GM12878 (cell line): Measurements from ENCODE around the gene P4HA2. TPM values are rescaled to one million over a fixed set of nuclear protein-coding genes. Genes with fewer than 3 reads are reported as not detected.

Experiments
- ATAC-seq: fragments of 200-7000 bp; cut with Tn5 transposase; 3 replicates; pipeline ENCODE4 v1.9.1; 2020; ENCODE audit warnings: mild to moderate bottlenecking, moderate library complexity
- BruUV-seq: library from RNA; stranded (reverse); fragments of 400-500 nt; replicated peaks from 2 replicates; lab custom pipeline; 2021; lab: Mats Ljungman, UMichigan
- CTCF ChIA-PET: fragments of 300-600 bp; sonication (Branson Sonifier 250); formaldehyde crosslinking; extraction: SDS; loops from one replicate; lab custom pipeline; 2021; ENCODE audit warnings: inconsistent platforms; lab: Yijun Ruan, JAX
- POLR2A ChIA-PET: fragments of 350-600 bp; formaldehyde crosslinking; extraction: SDS; loops from one replicate; lab custom pipeline; 2021; ENCODE audit warnings: inconsistent platforms; lab: Charles Lee
- RAD21 ChIA-PET: fragments of 300-600 bp; sonication (Branson Sonifier 250); formaldehyde crosslinking; loops from one replicate; lab custom pipeline; 2023; ENCODE audit warnings: antibody characterized with exemption; ENCODE audit not compliant: unreplicated experiment; lab: Charles Lee
- SMC1A ChIA-PET: fragments of 300-600 bp; sonication (Branson Sonifier 250); formaldehyde crosslinking; loops from one replicate; lab custom pipeline; 2023; ENCODE audit not compliant: unreplicated experiment, uncharacterized antibody; lab: Charles Lee
- DNase-seq: peaks from one replicate; pipeline ENCODE4 v3.0.0-alpha.2; 2011; ENCODE audit warnings: low read depth, low spot score
- FAIRE-seq: peaks from 3 replicates; lab custom pipeline; 2011; peaks lifted over from hg19 to GRCh38; lab: Jason Lieb, UNC
- H2AFZ ChIP-seq: 2 replicates; pipeline ENCODE4 v1.6.0; 2011; ENCODE audit warnings: low read depth, low read length, control low read depth; ENCODE audit not compliant: control insufficient read depth
- H3K27ac ChIP-seq: 2 replicates; pipeline ENCODE4 v1.5.1; 2011; ENCODE audit warnings: control low read depth; ENCODE audit not compliant: control insufficient read depth, insufficient read depth
- H3K27me3 ChIP-seq, 2 experiments: replicated peaks in 1 of 2; 2 replicates each; pipeline versions ENCODE4 v1.6.0 to v1.6.1; 2011; ENCODE audit warnings: low read length in 1 of 2; ENCODE audit not compliant: control insufficient read depth in 2 of 2, insufficient read depth in 2 of 2
- H3K36me3 ChIP-seq, 2 experiments: 2 replicates each; pipeline ENCODE4 v1.5.1; 2011; ENCODE audit warnings: low read length in 1 of 2; ENCODE audit not compliant: control insufficient read depth in 2 of 2, insufficient read depth in 2 of 2
- H3K4me1 ChIP-seq: 2 replicates; pipeline ENCODE4 v1.6.1; 2011; ENCODE audit warnings: mild to moderate bottlenecking, low read length, moderate library complexity, mixed read lengths; ENCODE audit not compliant: control insufficient read depth, insufficient read depth
- H3K4me2 ChIP-seq: 2 replicates; pipeline ENCODE4 v1.6.0; 2011; ENCODE audit warnings: control low read depth; ENCODE audit not compliant: control insufficient read depth, insufficient read depth
- H3K4me3 ChIP-seq: fragments of 200-600 bp; sonication (generic); 2 replicates; pipeline ENCODE4 v1.5.1; 2016
- H3K79me2 ChIP-seq: 2 replicates; pipeline ENCODE4 v1.6.0; 2011; ENCODE audit warnings: low read length; ENCODE audit not compliant: control insufficient read depth, insufficient read depth
- H3K9ac ChIP-seq: 2 replicates; pipeline ENCODE4 v1.8.0; 2011; ENCODE audit warnings: low read length, control low read depth, mixed read lengths; ENCODE audit not compliant: control insufficient read depth, insufficient read depth
- H3K9me3 ChIP-seq: replicated peaks from 3 replicates; pipeline ENCODE4 v1.5.1; 2011; ENCODE audit warnings: mild to moderate bottlenecking, low read length; ENCODE audit not compliant: control insufficient read depth, insufficient read depth
- H4K20me1 ChIP-seq: 2 replicates; pipeline ENCODE4 v1.6.0; 2011; ENCODE audit not compliant: control insufficient read depth, insufficient read depth
- ASH2L ChIP-seq: fragments of 300-600, 200-600 bp; sonication (generic); IDR thresholded peaks from 2 replicates; pipeline ENCODE4 v1.6.1; 2017; ENCODE audit warnings: low read depth, mild to moderate bottlenecking, borderline replicate concordance
- MYC ChIP-seq: IDR thresholded peaks from 2 replicates; pipeline ENCODE4 v1.6.1; 2011; ENCODE audit warnings: mild to moderate bottlenecking, low read length, moderate library complexity, inconsistent platforms; ENCODE audit not compliant: insufficient read depth, insufficient replicate concordance, insufficient read length, severe bottlenecking
- RCOR1 ChIP-seq: conservative IDR thresholded peaks from 2 replicates; pipeline ENCODE4 v1.6.1; 2012; ENCODE audit warnings: low read depth, low read length, improper control_type of control experiment
- WGBS: methylation state at CpG from one replicate; pipeline ENCODE4 v1.1.6; 2016; ENCODE audit warnings: low lambda C conversion rate; ENCODE audit not compliant: insufficient replicate concordance, insufficient coverage; ENCODE audit errors: missing lambda C conversion rate; 5-methylcytosine and 5-hydroxymethylcytosine counted together
- in situ Hi-C: fragments of 300-500 bp; cut with MboI; formaldehyde crosslinking; loops from 9 replicates; pipeline ENCODE4 v1.14.3; 2018; ENCODE audit warnings: mixed read lengths
- intact Hi-C: fragments of 100-400 bp; cut with micrococcal nuclease; formaldehyde crosslinking; loops from one replicate; pipeline ENCODE4 v1.14.2; 2022; ENCODE audit not compliant: unreplicated experiment
- polyA plus RNA-seq, 11 experiments: library from polyadenylated mRNA; depleted of rRNA in 4 of 11; unstranded in 6 of 11; stranded (reverse) in 5 of 11; fragments of >200 nt; fragmentation: Nextera tagmentation in 4 of 11; fragmentation: Illumina TruSeq in 1 of 11; extraction: Ambion mirVana in 4 of 11; extraction: Trizol in 1 of 11; gene quantifications; 1 replicate in 1 of 11; 2 replicates in 10 of 11; pipeline versions ENCODE4 v1.2.1 to v1.2.3, GENCODE V29; 2011 to 2016; ENCODE audit warnings: inconsistent platforms in 2 of 11, missing spikeins in 2 of 11, low read depth in 1 of 11
- total RNA-seq, 4 experiments: library from RNA; depleted of rRNA in 3 of 4; stranded (reverse); fragments of >200 nt in 3 of 4; fragmentation: Illumina TruSeq in 1 of 4; extraction: Trizol in 1 of 4; gene quantifications; 2 replicates each; pipeline versions ENCODE4 v1.2.1 to v1.2.3, GENCODE V29; 2013 to 2021
- TF ChIP-seq, protein P1 (sequence below): IDR thresholded peaks from 2 replicates; pipeline ENCODE4 v1.6.1; 2012; ENCODE audit warnings: improper control_type of control experiment, low read depth, low read length; ENCODE audit not compliant: insufficient replicate concordance
- TF ChIP-seq, protein P2 (sequence below), 3 experiments: IDR thresholded peaks in 2 of 3; conservative IDR thresholded peaks in 1 of 3; 2 replicates each; pipeline ENCODE4 v1.5.1; 2011; ENCODE audit warnings: low read depth in 3 of 3, low read length in 3 of 3, mild to moderate bottlenecking in 3 of 3, control low read depth in 2 of 3, moderate library complexity in 2 of 3, inconsistent platforms in 1 of 3, mixed read lengths in 1 of 3; ENCODE audit not compliant: control insufficient read depth in 2 of 3, insufficient read depth in 1 of 3; ENCODE audit errors: extremely low read depth in 1 of 3

P4HA2 gene
- total and polyA plus RNA-seq, 10 of the 15 experiments (the other 5 are each of a cell fraction or from before 2014, with no cell fraction given), result 4.7 to 10.9 (median 7.5) TPM

DNA sequence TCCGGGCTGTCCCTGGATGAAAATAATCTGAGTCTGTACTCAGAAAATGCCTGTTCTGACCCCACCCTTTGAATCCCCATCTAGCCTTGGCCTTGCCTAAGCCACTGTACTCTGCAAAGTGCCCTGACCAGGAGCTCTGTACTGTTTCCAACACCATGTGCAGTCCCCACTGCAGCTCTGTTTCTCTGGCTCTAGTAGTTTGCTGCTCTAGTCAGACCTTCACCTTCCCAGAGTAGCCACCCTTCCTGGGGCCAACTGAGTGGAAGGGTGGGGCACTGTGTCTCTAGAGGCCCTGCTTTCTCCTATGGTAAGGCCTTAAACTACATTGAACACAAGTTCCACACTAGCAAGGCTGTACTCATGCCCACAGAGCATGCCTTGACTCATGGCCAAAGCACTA is 31.9 kb downstream of the P4HA2 start:
- H3K27ac ChIP-seq, result no peak overlapping the region
- H4K20me1 ChIP-seq, result no peaks in the 10 kb centered on the region
- RAD21 ChIA-PET, result interaction anchor here (0.6 to 1.6 kb wide), 2 partner anchors 15 to 170 kb away, joined by 3 read pairs; no protein-coding TSS in a partner anchor
- H3K27me3 ChIP-seq, result no peaks in the 10 kb centered on the region
- POLR2A ChIA-PET, result no interaction called here
- no peak overlapping the region for H2AFZ ChIP-seq
- H3K9ac ChIP-seq, result no peak overlapping the region
- WGBS, result 79% methylated on average over 1 of the region's 1 CpG
- CTCF ChIA-PET, result interaction anchor here (1.2 to 2.9 kb wide), 3 partner anchors 15 to 43 kb away, joined by 3 to 10 read pairs (median 3); no protein-coding TSS in a partner anchor
- H3K4me3 ChIP-seq, result no peak overlapping the region
- in situ Hi-C loops, result no loop called here
- no peaks in the 10 kb centered on the region for H3K36me3 ChIP-seq
- no peaks in the 10 kb centered on the region for H3K4me1 ChIP-seq
- FAIRE-seq (no peak), ATAC-seq (no peak), DNase-seq (no peak)
- intact Hi-C loops, result no loop called here
- BruUV-seq, result no TSS peak
- H3K79me2 ChIP-seq, result no peaks in the 10 kb centered on the region
- H3K9me3 ChIP-seq, result no peaks in the 10 kb centered on the region
- TF ChIP-seq ASH2L (no peak), MYC (no peak), RCOR1 (no peak)
- TF ChIP-seq, protein P1, sequence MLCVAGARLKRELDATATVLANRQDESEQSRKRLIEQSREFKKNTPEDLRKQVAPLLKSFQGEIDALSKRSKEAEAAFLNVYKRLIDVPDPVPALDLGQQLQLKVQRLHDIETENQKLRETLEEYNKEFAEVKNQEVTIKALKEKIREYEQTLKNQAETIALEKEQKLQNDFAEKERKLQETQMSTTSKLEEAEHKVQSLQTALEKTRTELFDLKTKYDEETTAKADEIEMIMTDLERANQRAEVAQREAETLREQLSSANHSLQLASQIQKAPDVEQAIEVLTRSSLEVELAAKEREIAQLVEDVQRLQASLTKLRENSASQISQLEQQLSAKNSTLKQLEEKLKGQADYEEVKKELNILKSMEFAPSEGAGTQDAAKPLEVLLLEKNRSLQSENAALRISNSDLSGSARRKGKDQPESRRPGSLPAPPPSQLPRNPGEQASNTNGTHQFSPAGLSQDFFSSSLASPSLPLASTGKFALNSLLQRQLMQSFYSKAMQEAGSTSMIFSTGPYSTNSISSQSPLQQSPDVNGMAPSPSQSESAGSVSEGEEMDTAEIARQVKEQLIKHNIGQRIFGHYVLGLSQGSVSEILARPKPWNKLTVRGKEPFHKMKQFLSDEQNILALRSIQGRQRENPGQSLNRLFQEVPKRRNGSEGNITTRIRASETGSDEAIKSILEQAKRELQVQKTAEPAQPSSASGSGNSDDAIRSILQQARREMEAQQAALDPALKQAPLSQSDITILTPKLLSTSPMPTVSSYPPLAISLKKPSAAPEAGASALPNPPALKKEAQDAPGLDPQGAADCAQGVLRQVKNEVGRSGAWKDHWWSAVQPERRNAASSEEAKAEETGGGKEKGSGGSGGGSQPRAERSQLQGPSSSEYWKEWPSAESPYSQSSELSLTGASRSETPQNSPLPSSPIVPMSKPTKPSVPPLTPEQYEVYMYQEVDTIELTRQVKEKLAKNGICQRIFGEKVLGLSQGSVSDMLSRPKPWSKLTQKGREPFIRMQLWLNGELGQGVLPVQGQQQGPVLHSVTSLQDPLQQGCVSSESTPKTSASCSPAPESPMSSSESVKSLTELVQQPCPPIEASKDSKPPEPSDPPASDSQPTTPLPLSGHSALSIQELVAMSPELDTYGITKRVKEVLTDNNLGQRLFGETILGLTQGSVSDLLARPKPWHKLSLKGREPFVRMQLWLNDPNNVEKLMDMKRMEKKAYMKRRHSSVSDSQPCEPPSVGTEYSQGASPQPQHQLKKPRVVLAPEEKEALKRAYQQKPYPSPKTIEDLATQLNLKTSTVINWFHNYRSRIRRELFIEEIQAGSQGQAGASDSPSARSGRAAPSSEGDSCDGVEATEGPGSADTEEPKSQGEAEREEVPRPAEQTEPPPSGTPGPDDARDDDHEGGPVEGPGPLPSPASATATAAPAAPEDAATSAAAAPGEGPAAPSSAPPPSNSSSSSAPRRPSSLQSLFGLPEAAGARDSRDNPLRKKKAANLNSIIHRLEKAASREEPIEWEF, result no peak
- TF ChIP-seq, protein P2, sequence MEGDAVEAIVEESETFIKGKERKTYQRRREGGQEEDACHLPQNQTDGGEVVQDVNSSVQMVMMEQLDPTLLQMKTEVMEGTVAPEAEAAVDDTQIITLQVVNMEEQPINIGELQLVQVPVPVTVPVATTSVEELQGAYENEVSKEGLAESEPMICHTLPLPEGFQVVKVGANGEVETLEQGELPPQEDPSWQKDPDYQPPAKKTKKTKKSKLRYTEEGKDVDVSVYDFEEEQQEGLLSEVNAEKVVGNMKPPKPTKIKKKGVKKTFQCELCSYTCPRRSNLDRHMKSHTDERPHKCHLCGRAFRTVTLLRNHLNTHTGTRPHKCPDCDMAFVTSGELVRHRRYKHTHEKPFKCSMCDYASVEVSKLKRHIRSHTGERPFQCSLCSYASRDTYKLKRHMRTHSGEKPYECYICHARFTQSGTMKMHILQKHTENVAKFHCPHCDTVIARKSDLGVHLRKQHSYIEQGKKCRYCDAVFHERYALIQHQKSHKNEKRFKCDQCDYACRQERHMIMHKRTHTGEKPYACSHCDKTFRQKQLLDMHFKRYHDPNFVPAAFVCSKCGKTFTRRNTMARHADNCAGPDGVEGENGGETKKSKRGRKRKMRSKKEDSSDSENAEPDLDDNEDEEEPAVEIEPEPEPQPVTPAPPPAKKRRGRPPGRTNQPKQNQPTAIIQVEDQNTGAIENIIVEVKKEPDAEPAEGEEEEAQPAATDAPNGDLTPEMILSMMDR (IDR thresholded peaks at IDR 0.05 in 2 of 3, conservative IDR thresholded peaks at IDR 0.05 in 1 of 3; ENCODE audit: control insufficient read depth in 2 of 3, extremely low read depth in 1 of 3, insufficient read depth in 1 of 3, low read depth in 3 of 3, low read length in 3 of 3), result no peak
- no peak overlapping the region for H3K4me2 ChIP-seq
- SMC1A ChIA-PET, result interaction anchor here (0.9 to 1.7 kb wide), 5 partner anchors 11 to 42 kb away, joined by 3 to 5 read pairs (median 3); no protein-coding TSS in a partner anchor
